GM18868 (cell line): Measurements from ENCODE around the gene ITGAV.
A peak's percentile ranks its signal among the peaks of the same experiment; 100 is the strongest.
"Not testable (repeated sequence)": the region's sequence is repeated elsewhere in the genome, so short reads cannot be mapped to it uniquely, and the experiment has no call there.

Source experiments
- ATAC-seq: cut with Tn5 transposase; IDR thresholded peaks from one replicate; pipeline ENCODE4 v1.9.1; 2021; ENCODE audit warnings: mild to moderate bottlenecking, moderate library complexity; ENCODE audit not compliant: unreplicated experiment

Gene ITGAV

GRCh38 chr2:186589612-186590349, at the start of gene ITGAV:
TSS of gene ITGAV (plus strand) at chr2:186590056. CDS start at chr2:186590339, 283 bp downstream.
- ATAC-seq, result peak; percentile 94

GRCh38 chr2:186540941-186541340, 48.9 kb upstream of the ITGAV start:
- ATAC-seq, result no peak

GRCh38 chr2:186542002-186542401, 47.9 kb upstream of the ITGAV start:
- ATAC-seq, result no peak

- no peak for ATAC-seq
Observed at GRCh38 chr2:186543561-186544131, 46.2 kb upstream of the ITGAV start.

- ATAC-seq, result peak; percentile 66
Observed at GRCh38 chr2:186544255-186544675, 45.6 kb upstream of the ITGAV start.

- no peak for ATAC-seq
Observed at GRCh38 chr2:186546846-186547245, 43.0 kb upstream of the ITGAV start.

- no peak for ATAC-seq
Observed at GRCh38 chr2:186551323-186552050, 38.4 kb upstream of the ITGAV start.

GRCh38 chr2:186554429-186554828, 35.4 kb upstream of the ITGAV start:
- no peak for ATAC-seq

GRCh38 chr2:186554850-186555671, 34.8 kb upstream of the ITGAV start:
- peak; percentile 33 for ATAC-seq

GRCh38 chr2:186558512-186559276, 31.2 kb upstream of the ITGAV start:
- no peak for ATAC-seq

GRCh38 chr2:186559370-186559769, 30.5 kb upstream of the ITGAV start:
- peak; percentile 61 for ATAC-seq

- peak; percentile 86 for ATAC-seq
Observed at GRCh38 chr2:186559848-186560247, 30.0 kb upstream of the ITGAV start.

GRCh38 chr2:186560254-186560653, 29.6 kb upstream of the ITGAV start:
- no peak for ATAC-seq

GRCh38 chr2:186561467-186562208, 28.2 kb upstream of the ITGAV start:
- no peak for ATAC-seq

- no peak for ATAC-seq
Observed at GRCh38 chr2:186562209-186562578, 27.7 kb upstream of the ITGAV start.

- ATAC-seq, result not testable (repeated sequence)
Observed at GRCh38 chr2:186568600-186568999, 21.3 kb upstream of the ITGAV start.

- ATAC-seq, result not testable (repeated sequence)
Observed at GRCh38 chr2:186569127-186569526, 20.7 kb upstream of the ITGAV start.

- ATAC-seq, result no peak
Observed at GRCh38 chr2:186569897-186570296, 20.0 kb upstream of the ITGAV start.

- no peak for ATAC-seq
Observed at GRCh38 chr2:186570604-186571003, 19.3 kb upstream of the ITGAV start.

GRCh38 chr2:186572705-186573104, 17.2 kb upstream of the ITGAV start:
- ATAC-seq, result no peak
